ENCODE data around the gene APBA2.
"Not testable (repeated sequence)": the region's sequence is repeated elsewhere in the genome, so short reads cannot be mapped to it uniquely, and the experiment has no call there.

The APBA2 gene

GRCh38 chr15:28885630-28886430, at the start of gene APBA2:
Gene APBA2 (plus strand): TSS chr15:28885974. CDS start chr15:29053885, 167,911 bp downstream.
- peak in 1 of 2 experiments; percentile 58 for DNase-seq

- not testable (repeated sequence) for DNase-seq
Measured at GRCh38 chr15:28840285-28840684, 45.5 kb upstream of the APBA2 start.

- DNase-seq, result not testable (repeated sequence)
Measured at GRCh38 chr15:28842210-28842609, 43.6 kb upstream of the APBA2 start.

- DNase-seq, result not testable (repeated sequence)
Measured at GRCh38 chr15:28843520-28843919, 42.3 kb upstream of the APBA2 start.

GRCh38 chr15:28844147-28844546, 41.6 kb upstream of the APBA2 start:
- not testable (repeated sequence) for DNase-seq

GRCh38 chr15:28847247-28847646, 38.5 kb upstream of the APBA2 start:
- not testable (repeated sequence) for DNase-seq

- DNase-seq, result not testable (repeated sequence)
Measured at GRCh38 chr15:28847959-28848358, 37.8 kb upstream of the APBA2 start.

GRCh38 chr15:28848521-28848920, 37.3 kb upstream of the APBA2 start, which contains the start of gene GOLGA6L7:
Gene GOLGA6L7 (minus strand): TSS chr15:28848644. CDS start chr15:28848549, 95 bp downstream.
- not testable (repeated sequence) for DNase-seq

- DNase-seq, result not testable (repeated sequence)
Measured at GRCh38 chr15:28849271-28849670, 36.5 kb upstream of the APBA2 start.

GRCh38 chr15:28849766-28850165, 36.0 kb upstream of the APBA2 start:
- DNase-seq, result not testable (repeated sequence)

GRCh38 chr15:28853654-28854053, 32.1 kb upstream of the APBA2 start:
- not testable (repeated sequence) for DNase-seq

- not testable (repeated sequence) for DNase-seq
Measured at GRCh38 chr15:28854578-28854977, 31.2 kb upstream of the APBA2 start.

GRCh38 chr15:28861031-28861534, 24.7 kb upstream of the APBA2 start:
- DNase-seq, result no peak

GRCh38 chr15:28861589-28862293, 24.0 kb upstream of the APBA2 start:
- DNase-seq, result not testable (repeated sequence)

- DNase-seq, result no peak
Measured at GRCh38 chr15:28868744-28869345, 16.9 kb upstream of the APBA2 start.

GRCh38 chr15:28871168-28871567, 14.6 kb upstream of the APBA2 start:
- no peak for DNase-seq

GRCh38 chr15:28873006-28873405, 12.8 kb upstream of the APBA2 start:
- DNase-seq, result no peak

- peak; percentile 11 to 42 for DNase-seq
Measured at GRCh38 chr15:28873585-28874190, 12.1 kb upstream of the APBA2 start.

- DNase-seq, result no peak
Measured at GRCh38 chr15:28875461-28876000, 10.2 kb upstream of the APBA2 start.

GRCh38 chr15:28876131-28876844, 9.5 kb upstream of the APBA2 start:
- no peak for DNase-seq

GRCh38 chr15:28876845-28877185, 9.0 kb upstream of the APBA2 start:
- no peak for DNase-seq

- DNase-seq, result no peak
Measured at GRCh38 chr15:28878209-28878608, 7.6 kb upstream of the APBA2 start.

Measured in NCI-H446 (cell line).